ENCODE results near the gene RBFOX2.

RBFOX2 gene

DNA sequence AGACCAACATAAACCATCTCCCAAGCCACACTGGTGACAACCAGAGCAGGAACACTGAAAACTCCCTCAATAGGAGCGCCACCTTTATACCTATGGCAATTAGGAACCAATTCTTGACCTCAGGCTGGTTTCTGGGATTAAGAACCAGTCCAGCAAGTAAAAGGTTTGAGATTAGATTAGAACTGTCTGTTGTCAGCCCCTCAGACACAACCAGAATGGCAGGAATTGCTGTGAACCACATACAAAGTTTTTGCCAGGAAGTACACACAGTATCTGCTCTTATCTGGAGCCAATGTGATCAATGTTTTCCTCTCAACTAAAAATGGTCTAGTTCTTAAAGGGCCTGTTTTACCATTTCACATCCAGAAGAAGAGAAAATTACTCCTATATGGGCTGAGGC, 55.2 kb downstream of the RBFOX2 start:
- TF ChIP-seq FOXP2 (optimal IDR thresholded peaks at IDR 0.05; ENCODE audit: borderline replicate concordance, extremely low read depth, extremely low read length, insufficient read depth) (no peak), SIN3A (IDR thresholded peaks at IDR 0.05; ENCODE audit: borderline replicate concordance, insufficient read depth, low read length) (no peak), TAF1 (IDR thresholded peaks at IDR 0.05; ENCODE audit: borderline replicate concordance, insufficient read depth, low read length) (no peak), POLR2AphosphoS5 (IDR thresholded peaks at IDR 0.05; ENCODE audit: low read depth, low read length) (no peak)
- TF ChIP-seq, protein P1, sequence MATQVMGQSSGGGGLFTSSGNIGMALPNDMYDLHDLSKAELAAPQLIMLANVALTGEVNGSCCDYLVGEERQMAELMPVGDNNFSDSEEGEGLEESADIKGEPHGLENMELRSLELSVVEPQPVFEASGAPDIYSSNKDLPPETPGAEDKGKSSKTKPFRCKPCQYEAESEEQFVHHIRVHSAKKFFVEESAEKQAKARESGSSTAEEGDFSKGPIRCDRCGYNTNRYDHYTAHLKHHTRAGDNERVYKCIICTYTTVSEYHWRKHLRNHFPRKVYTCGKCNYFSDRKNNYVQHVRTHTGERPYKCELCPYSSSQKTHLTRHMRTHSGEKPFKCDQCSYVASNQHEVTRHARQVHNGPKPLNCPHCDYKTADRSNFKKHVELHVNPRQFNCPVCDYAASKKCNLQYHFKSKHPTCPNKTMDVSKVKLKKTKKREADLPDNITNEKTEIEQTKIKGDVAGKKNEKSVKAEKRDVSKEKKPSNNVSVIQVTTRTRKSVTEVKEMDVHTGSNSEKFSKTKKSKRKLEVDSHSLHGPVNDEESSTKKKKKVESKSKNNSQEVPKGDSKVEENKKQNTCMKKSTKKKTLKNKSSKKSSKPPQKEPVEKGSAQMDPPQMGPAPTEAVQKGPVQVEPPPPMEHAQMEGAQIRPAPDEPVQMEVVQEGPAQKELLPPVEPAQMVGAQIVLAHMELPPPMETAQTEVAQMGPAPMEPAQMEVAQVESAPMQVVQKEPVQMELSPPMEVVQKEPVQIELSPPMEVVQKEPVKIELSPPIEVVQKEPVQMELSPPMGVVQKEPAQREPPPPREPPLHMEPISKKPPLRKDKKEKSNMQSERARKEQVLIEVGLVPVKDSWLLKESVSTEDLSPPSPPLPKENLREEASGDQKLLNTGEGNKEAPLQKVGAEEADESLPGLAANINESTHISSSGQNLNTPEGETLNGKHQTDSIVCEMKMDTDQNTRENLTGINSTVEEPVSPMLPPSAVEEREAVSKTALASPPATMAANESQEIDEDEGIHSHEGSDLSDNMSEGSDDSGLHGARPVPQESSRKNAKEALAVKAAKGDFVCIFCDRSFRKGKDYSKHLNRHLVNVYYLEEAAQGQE (IDR thresholded peaks at IDR 0.05; ENCODE audit: insufficient read depth in 1 of 2, low read depth in 2 of 2, low read length in 2 of 2) = no peak

DNA sequence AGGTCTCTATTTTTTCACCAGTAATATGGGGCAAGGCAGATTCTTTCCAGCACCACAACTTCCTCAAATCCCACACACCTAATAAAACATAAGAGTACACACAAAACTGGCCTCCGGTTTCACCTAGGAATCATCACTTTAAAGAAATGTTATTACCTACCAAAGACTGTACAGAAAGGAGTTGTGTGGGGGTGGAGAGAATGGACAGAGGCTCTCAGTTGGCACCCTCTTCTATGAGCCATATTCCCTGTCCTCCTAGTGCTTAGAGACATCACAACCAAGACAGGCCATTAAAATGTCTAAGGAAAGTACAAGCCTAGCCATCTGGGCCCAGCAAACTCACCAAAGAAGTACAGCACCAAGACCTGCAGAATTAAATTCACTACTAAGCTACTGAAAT, 56.1 kb downstream of the RBFOX2 start:
- TF ChIP-seq FOXP2 (optimal IDR thresholded peaks at IDR 0.05; ENCODE audit: borderline replicate concordance, extremely low read depth, extremely low read length, insufficient read depth) (no peak), TAF1 (IDR thresholded peaks at IDR 0.05; ENCODE audit: borderline replicate concordance, insufficient read depth, low read length) (no peak), SIN3A (IDR thresholded peaks at IDR 0.05; ENCODE audit: borderline replicate concordance, insufficient read depth, low read length) (no peak), POLR2AphosphoS5 (IDR thresholded peaks at IDR 0.05; ENCODE audit: low read depth, low read length) (no peak)
- TF ChIP-seq, protein P1 (IDR thresholded peaks at IDR 0.05; ENCODE audit: insufficient read depth in 1 of 2, low read depth in 2 of 2, low read length in 2 of 2) = no peak

GRCh38 chr22:35971456-35972119, 57.0 kb downstream of the RBFOX2 start:
- no peak for TF ChIP-seq TAF1 (IDR thresholded peaks at IDR 0.05; ENCODE audit: borderline replicate concordance, insufficient read depth, low read length)
- no peak for TF ChIP-seq SIN3A (IDR thresholded peaks at IDR 0.05; ENCODE audit: borderline replicate concordance, insufficient read depth, low read length)
- TF ChIP-seq POLR2AphosphoS5 (IDR thresholded peaks at IDR 0.05; ENCODE audit: low read depth, low read length) = peak; percentile 73
- peak; percentile 91 for TF ChIP-seq FOXP2 (optimal IDR thresholded peaks at IDR 0.05; ENCODE audit: borderline replicate concordance, extremely low read depth, extremely low read length, insufficient read depth)
- TF ChIP-seq, protein P1 (IDR thresholded peaks at IDR 0.05; ENCODE audit: insufficient read depth in 1 of 2, low read depth in 2 of 2, low read length in 2 of 2) = 0 out of 4 replicates have a peak, but pooled peaks of 1 of the 2 experiments have one; percentile 40

DNA sequence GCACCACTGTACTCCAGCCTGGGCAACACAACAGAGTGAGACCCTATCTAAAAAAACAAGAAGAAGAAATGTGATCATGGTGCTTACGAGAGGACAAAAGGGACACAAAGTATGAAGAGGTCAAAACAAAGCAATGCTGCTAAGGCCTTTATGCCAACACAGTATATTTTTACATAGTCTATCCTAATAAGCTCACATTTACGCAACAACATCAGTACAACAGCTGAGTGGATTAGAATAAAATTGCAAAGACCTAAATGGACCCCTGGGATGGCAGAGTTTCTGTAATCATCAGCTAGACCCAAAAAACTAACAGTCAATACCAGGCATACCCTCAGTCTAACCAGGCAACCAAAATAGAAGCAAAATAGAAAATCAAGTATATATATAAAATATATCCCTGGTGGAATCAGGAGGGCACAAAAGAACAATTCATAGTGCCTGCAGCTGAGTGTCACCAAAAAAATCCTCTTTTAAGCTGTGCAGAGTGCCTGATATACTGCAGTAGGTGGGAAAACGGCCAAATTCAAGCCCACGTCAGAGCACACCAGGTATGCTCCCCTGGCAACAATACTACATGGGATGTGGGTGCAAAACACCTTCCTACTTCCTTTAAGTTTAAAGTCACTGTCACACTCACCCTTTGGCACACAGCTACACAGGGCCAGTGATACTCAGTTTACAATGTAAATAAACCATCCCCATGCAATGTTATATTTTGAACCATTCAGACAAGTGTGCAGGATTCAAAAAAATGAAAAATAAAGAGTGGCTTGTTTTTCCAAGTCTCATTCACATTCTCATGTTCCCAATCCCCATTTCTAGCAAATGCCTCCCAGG, 57.8 kb downstream of the RBFOX2 start:
- TF ChIP-seq, protein P1 (IDR thresholded peaks at IDR 0.05; ENCODE audit: insufficient read depth in 1 of 2, low read depth in 2 of 2, low read length in 2 of 2) = no peak
- no peak for TF ChIP-seq SIN3A (IDR thresholded peaks at IDR 0.05; ENCODE audit: borderline replicate concordance, insufficient read depth, low read length)
